Bronchial smooth muscle cell (primary cell): Measurements from ENCODE around the gene INSM2. TPM values are rescaled to one million over a fixed set of nuclear protein-coding genes. Genes with fewer than 3 reads are reported as not detected.

Experiments used
- total RNA-seq: library from RNA; depleted of rRNA; stranded (reverse); fragments of >200 nt; gene quantifications from 2 replicates; pipeline ENCODE4 v1.2.1, GENCODE V29; 2014

INSM2 gene
- total RNA-seq, result not detected in 2 replicates

GRCh38 chr14:35533357-35534207, at the start of gene INSM2:
Gene INSM2 (plus strand): TSS chr14:35534164. CDS start chr14:35534253, 89 bp downstream.

Other genes starting within 250 kb of the INSM2 start
- 225 TPM in 2 replicates for gene PSMA6, start 241.8 kb upstream of the INSM2 start, total RNA-seq
- gene NFKBIA, start 129.4 kb upstream of the INSM2 start, total RNA-seq, result 69.7 and 101 TPM in 2 replicates